Measurements from ENCODE around the gene PLXNA4.

GRCh38 chr7:132191418-132191817 is 384.9 kb downstream of the PLXNA4 start:
- TF ChIP-seq POLR2A (IDR thresholded peaks at IDR 0.05), result no peak
- no peak for TF ChIP-seq CTCF (IDR thresholded peaks at IDR 0.05)
- no peak for TF ChIP-seq POLR2AphosphoS5 (IDR thresholded peaks at IDR 0.05)

All from prostate gland (tissue), 2 donors.